Trophoblast cell (in vitro differentiated cells and primary cell): ENCODE data around the gene CNOT6.

ENCODE experiments used
- DNase-seq, 2 donors: peaks; one replicate each; pipeline ENCODE4 v3.0.0-alpha.2; 2016
- H2AFZ ChIP-seq: 2 replicates; pipeline ENCODE4 v1.6.1; 2013; ENCODE audit warnings: low read length, moderate library complexity, mild to moderate bottlenecking; ENCODE audit not compliant: insufficient read depth, poor library complexity
- H2AK5ac ChIP-seq: 2 replicates; pipeline ENCODE4 v1.6.1; 2013; ENCODE audit warnings: mild to moderate bottlenecking, low read length
- H2BK120ac ChIP-seq: 2 replicates; pipeline ENCODE4 v1.6.1; 2013; ENCODE audit warnings: low read length, mild to moderate bottlenecking, moderate library complexity; ENCODE audit not compliant: insufficient read depth, poor library complexity
- H2BK12ac ChIP-seq: 2 replicates; pipeline ENCODE4 v1.6.1; 2013; ENCODE audit warnings: mild to moderate bottlenecking, low read length, moderate library complexity
- H2BK5ac ChIP-seq: 2 replicates; pipeline ENCODE4 v1.6.1; 2013; ENCODE audit warnings: low read length, low read depth, moderate library complexity, mild to moderate bottlenecking; ENCODE audit not compliant: poor library complexity
- H3K14ac ChIP-seq: 2 replicates; pipeline ENCODE4 v1.6.1; 2013; ENCODE audit warnings: mild to moderate bottlenecking, low read length
- H3K18ac ChIP-seq: 2 replicates; pipeline ENCODE4 v1.6.1; 2013; ENCODE audit warnings: mild to moderate bottlenecking, low read length
- H3K23ac ChIP-seq: 2 replicates; pipeline ENCODE4 v1.6.1; 2013; ENCODE audit warnings: low read length
- H3K27ac ChIP-seq: 2 replicates; pipeline ENCODE4 v1.5.1; 2013; ENCODE audit warnings: low read depth, mild to moderate bottlenecking, inconsistent platforms, low read length, moderate library complexity
- H3K27me3 ChIP-seq: 2 replicates; pipeline ENCODE4 v1.6.1; 2013; ENCODE audit warnings: inconsistent platforms, mild to moderate bottlenecking, low read length, moderate library complexity; ENCODE audit not compliant: insufficient read depth
- H3K36me3 ChIP-seq, 2 experiments: 1 replicate in 1 of 2; 2 replicates in 1 of 2; pipeline ENCODE4 v1.6.1; 2013; ENCODE audit warnings: low read length in 2 of 2, mild to moderate bottlenecking in 2 of 2, moderate library complexity in 1 of 2; ENCODE audit not compliant: insufficient read depth in 2 of 2, control insufficient read depth in 1 of 2
- H3K4ac ChIP-seq: 2 replicates; pipeline ENCODE4 v1.6.1; 2013; ENCODE audit warnings: low read depth, mild to moderate bottlenecking, low read length, moderate library complexity
- H3K4me1 ChIP-seq, 2 experiments: 1 replicate in 1 of 2; 2 replicates in 1 of 2; pipeline ENCODE4 v1.6.1; 2013; ENCODE audit warnings: low read length in 2 of 2, mild to moderate bottlenecking in 2 of 2, moderate library complexity in 1 of 2; ENCODE audit not compliant: insufficient read depth in 2 of 2, control insufficient read depth in 1 of 2
- H3K4me2 ChIP-seq: 2 replicates; pipeline ENCODE4 v1.6.1; 2013; ENCODE audit warnings: inconsistent platforms, mild to moderate bottlenecking, low read length, moderate library complexity
- H3K4me3 ChIP-seq: 2 replicates; pipeline ENCODE4 v1.5.1; 2013; ENCODE audit warnings: mild to moderate bottlenecking, low read depth, low read length, inconsistent platforms
- H3K79me1 ChIP-seq: one replicate; pipeline ENCODE4 v1.6.1; 2013; ENCODE audit warnings: low read length
- H3K79me2 ChIP-seq: 2 replicates; pipeline ENCODE4 v1.6.1; 2013; ENCODE audit warnings: low read length, mild to moderate bottlenecking; ENCODE audit not compliant: control insufficient read depth, insufficient read depth, poor library complexity
- H3K9ac ChIP-seq: 2 replicates; pipeline ENCODE4 v1.6.1; 2013; ENCODE audit warnings: mild to moderate bottlenecking, low read length
- H3K9me3 ChIP-seq: 2 replicates; pipeline ENCODE4 v1.6.1; 2013; ENCODE audit warnings: low read depth, mild to moderate bottlenecking, control low read depth, inconsistent platforms, low read length; ENCODE audit not compliant: insufficient read depth
- H4K12ac ChIP-seq: 2 replicates; pipeline ENCODE4 v1.6.1; 2013; ENCODE audit warnings: low read depth, mild to moderate bottlenecking, low read length, moderate library complexity
- H4K8ac ChIP-seq: 2 replicates; pipeline ENCODE4 v1.6.1; 2013; ENCODE audit warnings: low read depth, mild to moderate bottlenecking, low read length, moderate library complexity
- H4K91ac ChIP-seq: one replicate; pipeline ENCODE4 v1.6.1; 2013; ENCODE audit warnings: low read depth, mild to moderate bottlenecking, low read length, moderate library complexity
- WGBS: extraction: QIAGEN DNeasy Blood & Tissue Kit; methylation state at CpG from one replicate; pipeline ENCODE4 v1.1.7; 2013; ENCODE audit warnings: missing lambda C conversion rate; ENCODE audit not compliant: insufficient read length, insufficient coverage; ENCODE audit errors: extremely low coverage; 5-methylcytosine and 5-hydroxymethylcytosine counted together

CNOT6 gene

DNA sequence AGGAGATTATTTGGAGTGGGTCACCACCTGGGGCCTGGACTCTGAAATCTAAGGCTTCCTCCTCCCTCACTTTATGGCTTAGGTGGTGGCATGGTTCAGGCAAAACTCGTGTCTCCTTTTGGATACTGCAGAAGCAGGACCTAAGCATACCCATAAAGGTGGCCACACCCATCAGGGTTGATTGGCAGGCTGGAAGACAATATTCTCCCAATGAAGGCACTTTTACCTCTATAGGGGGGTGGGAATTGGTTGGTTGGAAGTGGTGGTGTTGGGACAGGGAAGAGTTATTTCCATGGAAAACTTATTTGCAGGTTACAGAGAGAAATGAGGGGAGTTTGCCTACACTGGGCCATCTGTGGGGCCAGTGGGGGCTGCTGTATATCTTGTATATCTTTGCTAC, 39.7 kb downstream of the CNOT6 start:
- H4K8ac ChIP-seq, result no peak overlapping the region
- no peak overlapping the region for H3K27ac ChIP-seq
- H2AK5ac ChIP-seq, result no peak overlapping the region
- no peaks in the 10 kb centered on the region for H3K27me3 ChIP-seq
- no peak overlapping the region for H3K4me3 ChIP-seq
- H3K4ac ChIP-seq, result peak overlapping the region; percentile 40
- H3K23ac ChIP-seq, result no peak overlapping the region
- no peak overlapping the region for H2BK120ac ChIP-seq
- no peak overlapping the region for H2BK12ac ChIP-seq
- no peak overlapping the region for H4K12ac ChIP-seq
- no peak overlapping the region for H2BK5ac ChIP-seq
- H4K91ac ChIP-seq, result no peak overlapping the region
- H2AFZ ChIP-seq, result no peak overlapping the region
- H3K14ac ChIP-seq, result no peak overlapping the region
- no peak overlapping the region for H3K4me2 ChIP-seq
- H3K9me3 ChIP-seq, result peaks cover 6% of the 10 kb centered on the region
- H3K79me1 ChIP-seq, result no peaks in the 10 kb centered on the region
- no peak overlapping the region for H3K18ac ChIP-seq
- no peak overlapping the region for H3K9ac ChIP-seq
- no CpG with 5 or more reads among the region's 1 CpG for WGBS
- DNase-seq, result no peak
- no peaks in the 10 kb centered on the region for H3K79me2 ChIP-seq
- peaks cover 23 to 39% of the 10 kb centered on the region in 2 experiments for H3K36me3 ChIP-seq
- no peaks in the 10 kb centered on the region for H3K4me1 ChIP-seq

DNA sequence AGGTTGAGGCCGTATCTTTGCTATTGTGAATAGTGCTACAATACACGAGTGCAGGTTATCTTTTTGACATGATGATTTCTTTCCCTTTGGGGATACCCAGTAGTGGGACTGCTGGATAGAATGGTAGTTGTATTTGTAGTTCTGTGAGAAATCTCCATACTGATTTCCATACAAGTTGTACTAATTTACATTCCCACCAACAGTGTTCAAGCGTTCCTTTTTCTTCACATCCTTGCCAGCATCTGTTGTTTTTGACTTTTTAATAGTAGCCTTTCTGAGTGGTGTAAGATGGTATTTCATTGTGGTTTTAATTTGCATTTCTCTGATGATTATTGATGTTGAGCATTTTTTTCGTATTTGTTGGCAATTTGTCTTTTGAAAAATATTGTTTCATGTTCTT, 41.4 kb downstream of the CNOT6 start:
- DNase-seq, result no peak

DNA sequence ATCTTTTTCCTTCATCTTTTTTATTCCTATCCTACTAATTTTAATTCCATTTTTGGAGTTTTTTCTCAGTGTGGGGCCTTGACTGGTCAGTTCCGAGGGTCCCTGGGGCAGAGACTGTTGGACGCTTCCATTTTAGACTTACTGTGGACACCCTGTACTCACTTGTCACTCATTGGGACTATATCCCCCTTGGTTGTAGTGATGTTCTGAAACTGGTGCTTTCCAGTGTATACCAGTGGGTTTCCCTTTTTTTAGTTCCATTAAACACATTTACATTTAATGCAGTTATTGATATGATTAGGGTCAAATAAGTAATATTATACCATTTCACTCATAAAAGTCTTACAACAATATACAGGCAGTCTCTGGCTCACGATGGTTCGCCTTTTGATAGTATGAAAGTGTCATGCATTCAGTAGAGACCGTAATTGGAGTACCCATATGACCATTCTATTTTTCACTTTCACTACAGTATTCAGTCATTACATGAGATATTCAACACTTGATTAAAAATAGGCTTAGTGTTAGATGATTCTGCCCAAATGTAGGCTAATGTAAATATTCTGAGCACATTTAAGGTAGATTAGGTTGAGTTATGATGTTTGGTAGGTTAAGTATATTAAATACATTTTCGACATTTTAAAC, 46.0 kb downstream of the CNOT6 start:
- Histone ChIP-seq H3K4me1 (no peaks in the 10 kb centered on the region), H3K4ac (no peak overlapping the region), H3K4me2 (no peak overlapping the region), H2BK120ac (no peak overlapping the region), H3K23ac (no peak overlapping the region), H3K27me3 (no peaks in the 10 kb centered on the region), H3K18ac (no peak overlapping the region), H2BK5ac (no peak overlapping the region), H3K4me3 (no peak overlapping the region), H3K9me3 (no peaks in the 10 kb centered on the region), H3K9ac (no peak overlapping the region), H3K36me3 (peaks cover 9 to 11% of the 10 kb centered on the region in 2 experiments), H3K79me1 (no peaks in the 10 kb centered on the region), H2BK12ac (no peak overlapping the region), H4K91ac (no peak overlapping the region), H2AFZ (no peak overlapping the region), H3K27ac (no peak overlapping the region), H3K79me2 (no peaks in the 10 kb centered on the region), H2AK5ac (no peak overlapping the region), H3K14ac (no peak overlapping the region), H4K12ac (no peak overlapping the region), H4K8ac (no peak overlapping the region)
- no peak for DNase-seq
- no CpG with 5 or more reads among the region's 6 CpGs for WGBS

More for the DNA sequence above, 41.4 kb downstream of the CNOT6 start:
- Histone ChIP-seq H2BK12ac (no peak overlapping the region), H3K79me2 (no peaks in the 10 kb centered on the region), H3K14ac (no peak overlapping the region), H3K4me3 (no peak overlapping the region), H3K4ac (no peak overlapping the region), H3K18ac (no peak overlapping the region), H2BK120ac (no peak overlapping the region), H4K8ac (no peak overlapping the region), H3K23ac (no peak overlapping the region), H2AFZ (no peak overlapping the region), H3K9ac (no peak overlapping the region), H3K4me1 (no peaks in the 10 kb centered on the region), H4K12ac (no peak overlapping the region), H3K4me2 (no peak overlapping the region), H3K27ac (no peak overlapping the region), H4K91ac (no peak overlapping the region), H3K36me3 (peaks cover 25 to 34% of the 10 kb centered on the region in 2 experiments), H2BK5ac (no peak overlapping the region), H3K79me1 (no peaks in the 10 kb centered on the region), H3K27me3 (no peaks in the 10 kb centered on the region), H2AK5ac (no peak overlapping the region), H3K9me3 (peaks cover 6% of the 10 kb centered on the region)
- WGBS, result no CpG with 5 or more reads among the region's 4 CpGs

DNA sequence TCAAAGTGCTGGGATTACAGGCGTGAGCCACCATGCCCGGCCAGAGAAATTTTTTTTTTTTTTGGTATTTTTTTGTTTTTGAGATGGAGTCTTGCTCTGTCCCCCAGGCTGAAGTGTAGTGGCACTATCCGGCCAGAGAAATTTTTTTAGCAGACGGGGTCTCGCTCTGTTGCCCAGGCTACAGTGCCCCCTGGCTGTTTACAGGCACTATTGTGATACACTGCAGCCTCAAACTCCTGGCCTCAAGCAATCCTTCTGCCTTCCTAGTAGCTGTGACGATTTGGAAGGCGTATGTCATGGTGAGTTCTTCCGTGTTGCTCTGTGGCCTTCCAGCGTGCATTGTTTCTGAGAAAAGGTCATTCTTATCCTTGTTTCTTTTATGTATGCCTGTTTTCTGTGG, 47.5 kb downstream of the CNOT6 start:
- no peaks in the 10 kb centered on the region for H3K4me1 ChIP-seq
- no peaks in the 10 kb centered on the region for H3K9me3 ChIP-seq
- no peak overlapping the region for H2BK5ac ChIP-seq
- no peak overlapping the region for H3K18ac ChIP-seq
- H2AFZ ChIP-seq, result no peak overlapping the region
- no peak overlapping the region for H3K4me2 ChIP-seq
- no peaks in the 10 kb centered on the region for H3K79me1 ChIP-seq
- no CpG with 5 or more reads among the region's 9 CpGs for WGBS
- H3K14ac ChIP-seq, result no peak overlapping the region
- H4K91ac ChIP-seq, result no peak overlapping the region
- peaks cover 6 to 8% of the 10 kb centered on the region in 2 experiments for H3K36me3 ChIP-seq
- H3K27ac ChIP-seq, result no peak overlapping the region
- H3K79me2 ChIP-seq, result no peaks in the 10 kb centered on the region
- no peaks in the 10 kb centered on the region for H3K27me3 ChIP-seq
- H4K12ac ChIP-seq, result no peak overlapping the region
- no peak overlapping the region for H2AK5ac ChIP-seq
- H3K9ac ChIP-seq, result no peak overlapping the region
- H2BK120ac ChIP-seq, result no peak overlapping the region
- H3K4ac ChIP-seq, result no peak overlapping the region
- H4K8ac ChIP-seq, result no peak overlapping the region
- H2BK12ac ChIP-seq, result no peak overlapping the region
- no peak overlapping the region for H3K23ac ChIP-seq
- no peak overlapping the region for H3K4me3 ChIP-seq
- DNase-seq, result no peak
